B cell (primary cell): Measurements from ENCODE around the gene GABRE. TPM values are rescaled to one million over a fixed set of nuclear protein-coding genes. Genes with fewer than 3 reads are reported as not detected.

Experiments
- ATAC-seq: fragments of 200-7000 bp; cut with Tn5 transposase; one replicate; pipeline ENCODE4 v1.10.0; 2021; ENCODE audit warnings: low read depth, mild to moderate bottlenecking, moderate number of reproducible peaks, moderate library complexity
- CTCF ChIA-PET: fragments of 350-600 bp; sonication (Branson Sonifier 250); formaldehyde crosslinking; loops from one replicate; lab custom pipeline; 2021; ENCODE audit warnings: antibody characterized with exemption, inconsistent platforms; lab: Charles Lee
- POLR2A ChIA-PET: fragments of 350-600 bp; sonication (Branson Sonifier 250); formaldehyde crosslinking; loops from one replicate; lab custom pipeline; 2021; ENCODE audit warnings: antibody characterized with exemption; lab: Charles Lee
- DNase-seq: peaks from one replicate; pipeline ENCODE4 v3.0.0; 2013
- H2AFZ ChIP-seq: 2 replicates; pipeline ENCODE4 v1.6.1; 2012; ENCODE audit warnings: mild to moderate bottlenecking, low read depth, low read length; ENCODE audit not compliant: insufficient read depth, poor library complexity, severe bottlenecking
- H3K27ac ChIP-seq, 2 donors: 1 replicate in 1 of 2; 2 replicates in 1 of 2; pipeline ENCODE4 v1.5.1; 2012 to 2013; ENCODE audit warnings: low read length in 2 of 2, mild to moderate bottlenecking in 2 of 2, moderate library complexity in 1 of 2
- H3K27me3 ChIP-seq, 4 experiments: fragments of 200-600 bp in 1 of 4; sonication (generic) in 1 of 4; replicated peaks in 1 of 4; 1 replicate in 2 of 4; 2 replicates in 2 of 4; pipeline versions ENCODE4 v1.6.1 to v1.7.0; 2013 to 2016; ENCODE audit warnings: low read length in 3 of 4, mild to moderate bottlenecking in 2 of 4, mixed read lengths in 1 of 4, moderate library complexity in 1 of 4; ENCODE audit not compliant: insufficient read depth in 4 of 4, control insufficient read depth in 3 of 4; ENCODE audit errors: control extremely low read depth in 1 of 4
- H3K36me3 ChIP-seq, 2 experiments: replicated peaks in 1 of 2; 1 replicate in 1 of 2; 2 replicates in 1 of 2; pipeline versions ENCODE4 v1.6.1 to v1.7.1; 2013; ENCODE audit warnings: low read length in 1 of 2; ENCODE audit not compliant: insufficient read depth in 2 of 2, control insufficient read depth in 1 of 2; ENCODE audit errors: control extremely low read depth in 1 of 2, extremely low read depth in 1 of 2
- H3K4me1 ChIP-seq, 2 donors: fragments of 200-600 bp in 1 of 2; sonication (generic) in 1 of 2; 1 replicate in 1 of 2; 2 replicates in 1 of 2; pipeline versions ENCODE4 v1.5.1 to v1.6.1; 2013 to 2017; ENCODE audit warnings: low read length in 2 of 2; ENCODE audit not compliant: control insufficient read depth in 2 of 2, insufficient read depth in 2 of 2
- H3K4me2 ChIP-seq: replicated peaks from 2 replicates; pipeline ENCODE3; 2012; ENCODE audit warnings: mild to moderate bottlenecking, low read depth, low read length; ENCODE audit not compliant: poor library complexity, severe bottlenecking
- H3K4me3 ChIP-seq, 5 experiments: fragments of 200-600 bp in 1 of 5; sonication (generic) in 1 of 5; 1 replicate in 3 of 5; 2 replicates in 2 of 5; pipeline versions ENCODE4 v1.5.1 to v1.7.0; 2011 to 2016; ENCODE audit warnings: low read length in 4 of 5, mild to moderate bottlenecking in 4 of 5, low read depth in 2 of 5, control low read depth in 1 of 5, moderate library complexity in 1 of 5; ENCODE audit not compliant: insufficient read depth in 1 of 5; ENCODE audit errors: control extremely low read depth in 1 of 5, extremely low read depth in 1 of 5
- H3K79me2 ChIP-seq: fragments of 200-600 bp; sonication (generic); one replicate; pipeline ENCODE4 v1.6.0; 2016; ENCODE audit warnings: low read length; ENCODE audit not compliant: control insufficient read depth, insufficient read depth
- H3K9ac ChIP-seq: fragments of 200-600 bp; sonication (generic); 2 replicates; pipeline ENCODE4 v1.6.1; 2017; ENCODE audit warnings: mild to moderate bottlenecking, low read length, moderate library complexity
- H3K9me3 ChIP-seq, 3 donors: one replicate each; pipeline versions ENCODE4 v1.6.1 to v1.7.1; 2013; ENCODE audit warnings: low read length in 2 of 3; ENCODE audit not compliant: control insufficient read depth in 2 of 3, insufficient read depth in 1 of 3; ENCODE audit errors: control extremely low read depth in 1 of 3
- H4K20me1 ChIP-seq: 2 replicates; pipeline ENCODE4 v1.6.0; 2012; ENCODE audit warnings: mild to moderate bottlenecking, low read length; ENCODE audit not compliant: insufficient read depth, control insufficient read depth, poor library complexity, severe bottlenecking
- H3K27ac Mint-ChIP-seq: one replicate; pipeline ENCODE4 v1.8.0; 2021; ENCODE audit warnings: mixed read lengths
- H3K27me3 Mint-ChIP-seq: one replicate; pipeline ENCODE4 v1.8.0; 2021; ENCODE audit warnings: mixed read lengths
- H3K4me1 Mint-ChIP-seq: one replicate; pipeline ENCODE4 v1.8.0; 2021; ENCODE audit warnings: mixed read lengths
- H3K4me3 Mint-ChIP-seq: one replicate; pipeline ENCODE4 v1.8.0; 2021; ENCODE audit warnings: mixed read lengths
- H3K9me3 Mint-ChIP-seq: one replicate; pipeline ENCODE4 v1.8.0; 2022; ENCODE audit warnings: mixed read lengths; ENCODE audit not compliant: insufficient read depth
- CTCF ChIP-seq: fragments of 200-600 bp; IDR thresholded peaks from one replicate; pipeline ENCODE4 v1.8.0; 2022; ENCODE audit warnings: antibody characterized with exemption, mild to moderate bottlenecking
- EZH2 ChIP-seq: IDR thresholded peaks from 2 replicates; pipeline ENCODE4 v1.6.1; 2012; ENCODE audit warnings: borderline replicate concordance, low read depth, mild to moderate bottlenecking, moderate library complexity, low read length; ENCODE audit not compliant: insufficient read depth, poor library complexity, severe bottlenecking
- WGBS: methylation state at CpG from one replicate; pipeline ENCODE4 v1.1.5; 2013; ENCODE audit warnings: missing lambda C conversion rate; ENCODE audit not compliant: insufficient coverage; 5-methylcytosine and 5-hydroxymethylcytosine counted together
- intact Hi-C: fragments of 100-400 bp; cut with micrococcal nuclease; formaldehyde crosslinking; loops from one replicate; pipeline ENCODE4 v1.10.0; 2022
- polyA plus RNA-seq: library from polyadenylated mRNA; depleted of rRNA; stranded (reverse); fragments of >200 nt; gene quantifications from 2 replicates; pipeline ENCODE4 v1.2.3, GENCODE V29; 2012
- total RNA-seq, 2 donors: library from RNA; stranded (reverse); fragments of 120-200 nt in 1 of 2; gene quantifications; 1 replicate in 1 of 2; 2 replicates in 1 of 2; pipeline versions ENCODE4 v1.2.3 to v1.2.4, GENCODE V29; 2013 to 2022

GABRE gene
- total and polyA plus RNA-seq, 2 donors (not counting 1 experiment from before 2014, with no cell fraction given): not detected

DNA sequence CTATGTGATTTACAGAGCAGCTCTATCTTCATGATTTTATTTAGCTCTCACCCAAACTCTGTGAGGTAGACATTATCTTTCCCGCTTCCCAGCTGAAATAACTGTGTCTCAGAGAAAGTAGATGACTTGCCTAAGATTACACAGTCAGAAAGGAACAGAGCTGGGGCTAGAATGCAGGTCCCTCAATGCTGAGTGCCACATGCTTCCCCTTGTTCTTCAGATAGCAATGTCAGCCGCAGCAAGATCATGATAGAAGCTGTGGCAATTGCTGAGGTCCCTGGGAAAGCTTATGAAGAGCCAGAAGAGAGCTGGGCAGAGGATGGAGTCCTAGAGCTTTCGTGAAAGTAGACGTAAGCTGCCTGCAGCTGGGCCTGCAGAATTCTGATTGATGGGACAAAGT lies 11.1 kb upstream of the GABRE start:
- Histone ChIP-seq H3K27ac (no peak overlapping the region), H4K20me1 (no peaks in the 10 kb centered on the region), H3K27me3 (no peaks in the 10 kb centered on the region), H3K9ac (no peak overlapping the region), H3K36me3 (no peaks in the 10 kb centered on the region), H3K4me3 (no peak overlapping the region), H3K9me3 (no peaks in the 10 kb centered on the region), H3K4me2 (no peak overlapping the region), H3K79me2 (no peaks in the 10 kb centered on the region), H2AFZ (no peak overlapping the region), H3K4me1 (no peaks in the 10 kb centered on the region)
- TF ChIP-seq CTCF (no peak), EZH2 (no peak)
- Mint-ChIP-seq H3K27me3 (no peaks in the 10 kb centered on the region), H3K9me3 (no peaks in the 10 kb centered on the region), H3K4me3 (no peak overlapping the region), H3K4me1 (no peaks in the 10 kb centered on the region), H3K27ac (no peak overlapping the region)
- CTCF ChIA-PET: no interaction called here
- DNase-seq: no peak
- intact Hi-C loops: no loop called here
- POLR2A ChIA-PET: no interaction called here
- no peak for ATAC-seq
- WGBS: 80% methylated on average over 2 of the region's 4 CpGs

GRCh38 chrX:151984902-151985301 lies 10.4 kb upstream of the GABRE start:
- Histone ChIP-seq H3K4me1 (no peaks in the 10 kb centered on the region), H3K9ac (no peak overlapping the region), H4K20me1 (no peaks in the 10 kb centered on the region), H3K4me3 (no peak overlapping the region), H3K79me2 (no peaks in the 10 kb centered on the region), H3K4me2 (no peak overlapping the region), H3K27me3 (no peaks in the 10 kb centered on the region), H3K36me3 (no peaks in the 10 kb centered on the region), H3K27ac (no peak overlapping the region), H2AFZ (no peak overlapping the region), H3K9me3 (no peaks in the 10 kb centered on the region)
- POLR2A ChIA-PET: no interaction called here
- intact Hi-C loops: no loop called here
- Mint-ChIP-seq H3K4me3 (no peak overlapping the region), H3K9me3 (no peaks in the 10 kb centered on the region), H3K27me3 (no peaks in the 10 kb centered on the region), H3K4me1 (no peaks in the 10 kb centered on the region), H3K27ac (no peak overlapping the region)
- DNase-seq: no peak
- 73% methylated on average over 4 of the region's 4 CpGs for WGBS
- no peak for TF ChIP-seq EZH2
- TF ChIP-seq CTCF: no peak
- CTCF ChIA-PET: no interaction called here
- no peak for ATAC-seq
